ENCODE measurements around the gene GRAP2.
"Not testable (repeated sequence)": the region's sequence is repeated elsewhere in the genome, so short reads cannot be mapped to it uniquely, and the experiment has no call there.

DNA sequence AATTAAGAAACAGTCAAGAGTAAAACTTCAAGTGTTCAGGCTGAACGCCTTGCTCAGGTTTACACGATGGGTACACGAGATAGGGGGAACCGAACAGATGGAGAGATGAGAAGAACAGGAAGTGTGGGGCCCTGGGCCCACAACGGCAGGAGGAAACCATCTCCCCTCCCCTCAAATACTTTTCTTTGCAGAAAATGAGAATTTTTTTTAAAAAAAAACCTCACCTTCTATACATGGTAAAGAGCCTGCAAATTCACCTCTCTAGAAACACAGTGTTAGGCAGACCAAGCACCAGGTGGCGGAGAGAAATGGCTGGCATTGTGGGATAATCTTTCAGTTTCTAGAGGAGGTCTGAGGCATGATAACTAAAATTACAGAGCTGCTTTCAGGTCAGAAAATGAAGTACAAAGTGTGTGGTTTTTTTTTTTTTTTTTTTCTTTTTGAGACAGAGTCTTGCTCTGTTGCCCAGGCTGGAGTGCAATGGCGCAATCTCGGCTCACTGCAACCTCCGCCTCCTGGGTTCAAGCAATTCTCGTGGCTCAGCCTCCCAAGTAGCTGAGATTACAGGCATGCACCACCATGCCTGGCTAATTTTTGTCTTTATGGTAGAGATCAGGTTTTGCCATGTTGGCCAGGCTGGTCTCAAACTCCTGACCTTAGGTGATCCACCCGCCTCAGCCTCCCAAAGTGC lies 50.9 kb downstream of the GRAP2 start:
- not testable (repeated sequence) for TF ChIP-seq POLR2A, CTCF (IDR thresholded peaks at IDR 0.05)
